NCI-H1417 (cell line): ENCODE data around the gene CERS6.
"Not testable (repeated sequence)": the region's sequence is repeated elsewhere in the genome, so short reads cannot be mapped to it uniquely, and the experiment has no call there.

Experiments
- DNase-seq, 3 experiments: peaks; one replicate each; lab custom pipeline; 2025; lab: John Stamatoyannopoulos, UW

CERS6 gene

DNA sequence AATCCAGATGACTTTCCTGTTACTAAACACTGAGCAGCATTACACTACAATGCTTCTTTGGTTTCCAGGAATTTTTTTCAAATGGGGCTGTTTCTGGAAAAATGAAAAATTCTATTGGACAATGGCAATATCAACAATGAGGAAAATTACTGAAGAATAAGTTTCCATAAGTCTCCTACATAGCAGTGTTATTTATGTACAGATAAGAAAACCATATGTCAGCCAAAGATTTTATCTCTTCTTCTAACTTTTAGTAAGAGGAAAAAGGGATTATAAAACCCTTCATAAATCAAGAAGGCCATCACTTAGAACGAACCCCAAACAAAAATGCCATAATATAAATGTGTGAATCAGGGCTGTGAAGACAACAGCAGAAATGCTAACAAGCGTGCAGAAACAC is 314.7 kb downstream of the CERS6 start:
- DNase-seq = no peak

DNA sequence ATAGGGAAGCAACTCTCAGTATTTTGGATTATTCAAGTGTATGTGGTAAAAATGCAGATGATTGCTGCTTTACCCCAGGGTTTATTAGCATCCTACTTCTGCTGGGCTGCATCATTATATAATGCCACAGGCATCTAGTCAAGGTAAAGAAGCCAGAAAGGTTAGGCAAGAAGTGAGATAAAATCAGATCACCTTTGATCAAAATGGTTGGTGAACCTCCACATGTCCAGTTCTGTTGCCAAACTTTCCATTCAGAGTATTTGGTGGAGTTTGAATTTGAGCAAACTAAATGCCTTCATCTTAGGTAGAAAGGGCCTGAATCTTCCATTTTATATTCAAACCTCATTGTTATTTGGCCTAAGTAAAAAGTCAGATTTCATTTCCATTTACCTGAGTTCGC is 316.6 kb downstream of the CERS6 start:
- DNase-seq = no peak

DNA sequence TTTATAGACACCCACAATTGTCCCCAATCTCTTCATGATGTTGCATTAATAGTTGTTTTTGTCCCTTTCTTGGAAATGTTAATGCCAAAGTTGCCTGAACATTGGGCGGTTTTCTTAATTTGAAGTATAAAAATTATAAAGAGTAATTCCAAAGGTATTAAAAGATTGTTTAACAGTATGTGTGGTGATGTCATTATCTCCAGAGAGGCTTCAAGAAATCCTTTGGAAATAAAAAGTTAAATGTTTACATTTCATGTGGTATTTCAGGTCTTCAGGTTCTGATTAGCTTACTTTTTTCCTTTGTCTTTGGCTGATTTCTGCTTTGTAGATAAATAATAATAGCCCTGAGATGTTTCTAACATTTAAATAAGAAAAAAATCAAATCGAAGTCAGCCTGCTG is 317.1 kb downstream of the CERS6 start:
- no peak for DNase-seq

DNA sequence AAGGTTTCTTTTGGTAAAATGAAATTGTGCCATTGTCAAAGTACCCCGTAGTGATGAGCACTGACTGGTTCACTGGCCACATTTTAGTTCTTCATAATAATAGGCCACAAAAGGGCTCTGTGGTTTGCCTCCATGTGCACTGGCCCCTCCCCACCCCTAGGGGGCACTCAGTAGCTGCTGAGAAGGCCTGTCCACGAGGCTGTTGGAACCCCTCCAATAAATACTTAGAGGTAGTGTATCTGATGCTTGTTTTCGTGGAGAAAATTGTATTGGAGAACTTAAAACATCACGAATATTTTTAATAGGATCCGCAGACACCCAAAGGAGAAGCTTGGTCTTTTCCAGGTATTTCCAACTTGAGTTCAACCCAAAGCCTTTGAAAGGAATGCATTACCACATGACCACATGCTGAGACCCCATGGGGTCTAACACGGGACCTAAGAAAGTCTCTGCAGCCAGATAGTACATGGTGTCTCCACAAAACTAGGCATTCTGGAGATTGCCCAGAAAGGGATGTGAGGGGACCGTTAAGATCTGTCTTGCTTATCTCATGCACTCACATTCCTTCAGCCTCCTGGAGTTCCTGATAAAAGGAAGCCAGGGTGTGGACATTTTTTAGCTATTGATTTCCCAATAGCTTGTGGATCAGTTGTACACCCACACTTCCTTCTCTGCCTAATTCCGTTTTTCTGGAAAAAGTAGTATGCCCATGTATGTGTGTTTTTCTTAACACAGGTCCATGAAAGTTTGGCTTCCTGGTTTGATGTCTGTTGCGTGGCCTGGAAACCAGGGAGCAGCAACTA is 317.8 kb downstream of the CERS6 start:
- peak in 2 of 3 experiments; percentile 2 to 49 for DNase-seq

DNA sequence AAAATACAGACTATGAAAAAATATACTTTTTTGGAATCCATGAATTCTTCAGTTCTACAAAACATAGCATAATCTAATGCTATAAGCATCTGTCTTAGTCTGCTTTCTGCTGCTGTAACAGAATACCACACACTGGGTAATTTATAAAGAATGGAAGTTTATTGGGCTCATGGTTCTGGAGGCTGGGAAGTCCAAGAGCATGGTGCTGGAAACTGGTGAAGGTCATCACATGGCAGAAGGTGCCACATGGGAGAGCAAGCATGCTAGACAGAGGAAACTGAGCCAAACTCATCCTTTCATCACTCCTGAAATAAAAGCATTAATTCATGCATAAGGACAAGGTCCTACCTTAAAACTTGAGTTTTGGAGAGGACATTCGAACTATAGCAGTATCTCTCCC is 319.8 kb downstream of the CERS6 start:
- no peak for DNase-seq

DNA sequence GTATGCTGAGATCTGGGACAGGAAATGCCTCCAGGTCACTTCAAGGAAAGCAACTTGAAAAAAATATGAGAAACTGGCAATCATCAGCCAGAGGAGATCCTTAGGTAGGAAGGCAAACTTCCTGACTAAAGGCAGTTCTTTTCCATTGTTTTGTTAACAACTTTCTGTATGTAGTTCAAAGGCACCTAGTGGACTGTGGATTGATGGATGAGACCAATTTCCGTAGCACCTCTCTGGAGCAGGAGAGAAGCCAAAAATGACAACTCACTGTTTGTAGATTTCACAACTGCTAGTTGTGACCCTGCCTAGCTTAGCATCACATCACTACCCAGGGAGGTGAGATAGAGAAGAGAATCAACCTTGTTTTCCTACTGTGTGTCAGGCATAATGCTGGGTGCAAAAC is 324.6 kb downstream of the CERS6 start:
- DNase-seq = no peak

DNA sequence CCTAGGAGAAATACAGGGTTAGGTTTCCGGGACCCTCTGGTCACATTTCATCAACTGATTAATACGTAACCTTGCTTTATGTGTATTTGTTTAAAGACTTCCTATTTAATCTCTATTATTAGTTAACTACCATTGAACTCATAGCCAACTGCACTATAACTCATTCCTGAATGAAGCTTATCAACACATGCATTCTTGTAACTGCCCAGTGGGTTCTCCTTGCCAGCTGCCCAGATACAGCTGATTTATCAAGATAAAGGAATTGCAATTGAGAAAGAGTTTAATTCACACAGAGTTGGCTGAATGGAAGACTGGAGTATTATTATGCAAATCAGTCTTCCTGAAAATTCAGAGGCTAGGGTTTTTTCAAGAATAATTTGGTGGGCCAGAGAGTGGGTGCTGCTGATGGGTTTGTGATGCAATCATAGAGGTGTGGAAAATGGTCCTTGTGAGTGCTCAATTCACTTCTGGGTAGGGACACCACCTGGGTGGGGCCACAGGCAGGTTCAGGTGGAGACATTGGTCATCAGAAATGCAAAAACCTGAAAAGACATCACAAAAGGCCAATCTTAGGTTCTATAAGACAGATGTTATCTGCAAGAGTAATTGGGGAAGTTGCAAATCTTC is 325.2 kb downstream of the CERS6 start:
- no peak for DNase-seq

DNA sequence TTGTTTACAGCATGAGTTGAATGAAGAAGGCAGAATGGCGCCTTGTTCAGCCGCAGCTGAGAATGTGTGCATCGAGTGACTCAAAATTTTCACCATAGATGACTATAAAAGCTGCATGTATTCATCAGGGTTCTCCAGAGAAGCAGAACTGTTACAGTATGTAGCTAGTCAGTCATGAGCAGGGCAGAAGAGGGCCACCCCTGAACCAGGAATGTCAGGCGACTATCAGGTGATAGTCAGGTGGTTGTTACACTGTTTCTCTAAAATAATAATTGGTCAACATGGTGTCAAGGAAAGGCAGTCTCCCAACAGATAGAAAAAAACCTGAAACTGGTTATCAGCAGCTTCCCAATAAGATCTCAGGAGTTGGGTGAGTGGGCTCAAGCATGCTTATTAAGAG is 326.2 kb downstream of the CERS6 start:
- no peak for DNase-seq

DNA sequence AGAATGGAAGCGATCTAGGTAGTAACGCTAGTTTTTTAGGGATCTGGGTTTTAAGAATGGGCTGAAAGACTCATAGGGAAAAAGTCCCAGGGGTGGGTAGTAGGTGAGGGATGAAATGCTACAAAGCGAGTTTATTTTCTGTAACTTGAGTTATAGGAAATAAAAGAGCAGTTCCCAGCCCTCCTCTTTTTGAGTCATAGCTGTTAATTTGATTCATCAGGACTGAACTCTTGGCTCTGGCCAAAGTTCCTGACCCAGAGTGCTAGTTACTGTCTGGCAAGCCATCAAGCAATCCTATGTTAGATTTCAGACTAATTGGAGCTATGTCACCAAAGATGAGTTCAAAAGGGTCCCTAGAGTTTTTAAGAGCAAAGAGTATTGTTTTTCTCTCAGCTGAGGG is 328.9 kb downstream of the CERS6 start:
- no peak for DNase-seq

DNA sequence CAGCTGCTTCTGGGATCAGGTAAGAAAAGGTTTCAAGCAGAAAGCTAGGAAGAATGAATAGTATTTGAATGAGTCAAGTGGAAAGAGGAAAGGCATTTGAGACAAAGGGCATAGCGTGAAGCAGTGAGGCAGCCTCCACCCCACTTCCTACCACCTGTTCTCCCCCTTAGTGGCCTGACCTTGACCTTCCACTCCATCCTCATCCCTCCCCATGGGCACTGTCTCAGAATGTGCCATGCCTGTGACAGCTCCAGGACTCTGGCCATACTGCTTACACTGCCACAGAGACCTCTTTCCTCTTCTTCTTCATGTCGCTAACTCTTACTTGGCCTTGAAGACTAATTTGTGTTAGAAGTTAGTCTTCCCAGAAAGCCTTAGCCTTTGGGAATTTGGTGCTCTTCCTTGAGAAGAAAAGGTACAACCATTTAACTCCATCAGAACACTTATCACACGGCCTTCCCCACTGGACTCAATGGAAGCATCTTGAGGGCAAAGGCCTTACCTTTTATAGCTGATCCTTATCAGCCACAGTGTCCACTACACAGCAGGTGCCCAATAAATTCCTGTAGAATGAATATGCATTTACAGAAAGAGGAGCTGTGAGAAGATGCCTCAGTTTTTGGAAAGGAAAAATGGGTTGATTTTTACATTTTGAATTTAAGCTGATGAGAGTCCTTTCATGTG is 331.2 kb downstream of the CERS6 start:
- no peak for DNase-seq

DNA sequence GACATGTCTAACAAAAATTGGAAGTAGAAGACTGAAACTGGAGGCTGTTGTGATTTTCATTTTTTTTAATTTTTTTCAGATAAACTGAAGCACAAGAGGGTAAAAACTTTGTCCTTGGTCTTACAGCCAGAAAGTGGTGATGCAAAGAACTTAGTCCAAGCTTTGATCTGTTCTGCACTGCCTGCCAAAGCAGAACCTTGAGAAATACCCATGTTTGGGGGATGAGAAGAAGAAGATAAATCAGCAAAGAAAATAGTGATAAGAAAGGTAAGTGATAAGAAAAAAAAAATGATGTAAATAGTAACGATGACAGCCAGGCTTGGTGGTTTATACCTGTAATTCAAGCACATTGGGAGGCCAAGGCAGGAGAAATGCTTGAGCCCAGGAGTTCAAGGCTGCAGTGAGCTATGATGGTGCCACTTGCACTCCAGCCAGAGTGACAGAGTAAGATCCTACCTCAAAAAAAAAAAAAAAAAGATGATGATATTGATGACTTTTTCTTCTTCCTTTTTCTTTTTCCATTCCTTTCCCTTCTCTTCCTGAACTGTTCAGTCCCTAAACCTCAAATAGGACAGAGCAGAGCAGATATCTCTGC is 331.8 kb downstream of the CERS6 start:
- DNase-seq = no peak

DNA sequence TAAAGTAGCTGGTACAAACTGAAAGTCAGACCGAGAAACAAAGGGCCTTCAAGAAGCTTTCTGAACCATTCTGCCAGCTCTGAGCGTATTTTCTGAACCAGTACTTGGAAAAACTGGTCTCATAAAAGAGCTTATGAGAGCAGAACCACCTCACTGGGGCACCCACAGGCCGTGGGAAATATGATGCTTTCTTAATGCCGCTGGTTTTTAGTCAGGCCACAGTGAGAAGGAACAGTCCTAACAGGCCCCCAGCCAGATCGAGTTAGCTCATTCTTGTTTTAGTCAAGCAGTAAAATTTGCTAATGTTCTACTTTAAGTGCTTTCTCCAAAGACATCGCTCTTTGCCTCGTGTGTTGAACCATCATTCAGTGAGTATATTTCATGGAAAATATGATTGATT is 333.7 kb downstream of the CERS6 start:
- DNase-seq = no peak

DNA sequence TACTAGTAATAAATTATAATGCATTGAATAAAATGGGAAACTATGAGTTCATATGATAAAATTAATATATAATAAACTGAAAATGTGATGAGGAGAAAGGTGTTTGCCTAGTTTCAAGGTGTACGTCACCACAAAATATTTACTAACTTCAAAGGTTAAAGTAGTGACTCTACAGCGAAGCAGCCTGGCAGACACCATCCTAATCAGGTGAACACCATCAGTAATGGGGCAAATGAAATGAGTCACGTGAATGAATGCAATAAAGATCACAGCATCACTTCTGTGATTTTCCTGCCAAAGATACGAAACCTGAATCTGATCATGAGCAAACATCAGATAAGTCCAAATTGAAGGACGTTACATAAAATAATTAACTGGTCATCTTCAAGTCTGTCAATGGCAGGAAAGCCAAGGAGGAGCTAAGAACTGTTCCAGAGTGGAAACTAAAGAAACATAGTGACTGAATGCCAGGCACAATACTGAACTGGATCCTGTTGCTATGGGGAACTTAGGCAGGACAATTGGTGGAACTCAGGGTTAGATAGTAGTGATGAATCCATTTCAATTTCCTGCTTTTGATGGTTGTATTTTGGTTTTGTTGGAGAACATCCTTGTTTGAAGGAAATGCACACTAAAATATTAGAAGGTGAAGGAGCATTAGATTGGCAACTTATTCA is 334.3 kb downstream of the CERS6 start:
- no peak for DNase-seq

DNA sequence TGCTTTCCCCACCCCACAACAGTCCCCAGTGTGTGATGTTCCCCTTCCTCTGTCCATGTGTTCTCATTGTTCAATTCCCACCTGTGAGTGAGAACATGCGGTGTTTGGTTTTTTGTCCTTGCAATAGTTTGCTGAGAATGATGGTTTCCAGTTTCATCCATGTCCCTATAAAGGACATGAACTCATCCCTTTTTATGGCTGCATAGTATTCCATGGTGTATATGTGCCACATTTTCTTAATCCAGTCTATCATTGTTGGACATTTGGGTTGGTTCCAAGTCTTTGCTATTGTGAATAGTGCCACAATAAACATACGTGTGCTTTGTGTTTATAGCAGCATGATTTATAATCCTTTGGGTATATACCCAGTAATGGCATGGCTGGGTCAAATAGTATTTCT is 335.1 kb downstream of the CERS6 start:
- DNase-seq = not testable (repeated sequence)

DNA sequence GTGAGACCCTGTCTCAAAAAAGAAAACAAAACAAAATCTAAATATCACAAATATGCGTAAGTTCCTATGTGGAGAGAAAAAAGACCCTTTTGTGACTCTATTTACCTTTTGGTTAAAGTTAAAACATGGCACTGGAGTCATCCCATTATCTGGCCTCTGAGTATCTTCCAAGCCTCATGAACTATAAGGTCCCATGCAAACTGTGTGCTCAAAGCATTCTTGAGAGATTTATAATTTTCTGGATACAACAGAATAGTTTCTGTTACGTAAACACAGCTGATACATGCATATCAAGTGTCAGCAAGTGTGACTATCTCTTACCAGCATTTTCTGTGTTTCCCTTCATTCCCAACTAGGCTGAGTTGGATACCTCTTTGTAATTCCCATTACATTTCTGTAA is 337.5 kb downstream of the CERS6 start:
- DNase-seq = no peak

DNA sequence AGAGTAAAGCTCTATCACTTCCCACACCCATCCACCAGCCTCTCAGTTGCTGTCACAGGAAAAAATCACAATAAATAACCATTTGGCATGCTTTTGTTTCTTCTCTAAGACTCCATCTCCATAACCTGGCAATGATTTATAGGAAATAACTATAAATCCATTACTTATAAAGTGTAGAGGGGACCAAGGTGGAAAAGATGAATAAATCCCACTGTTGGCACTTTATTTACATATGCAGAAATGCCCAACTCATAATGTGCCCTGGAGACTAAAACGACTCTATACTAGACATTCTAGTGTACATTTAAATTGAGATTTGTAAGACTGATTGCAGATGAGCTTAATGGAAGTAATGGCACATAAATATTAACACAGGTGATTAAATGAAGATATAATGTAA is 338.9 kb downstream of the CERS6 start:
- DNase-seq = no peak

DNA sequence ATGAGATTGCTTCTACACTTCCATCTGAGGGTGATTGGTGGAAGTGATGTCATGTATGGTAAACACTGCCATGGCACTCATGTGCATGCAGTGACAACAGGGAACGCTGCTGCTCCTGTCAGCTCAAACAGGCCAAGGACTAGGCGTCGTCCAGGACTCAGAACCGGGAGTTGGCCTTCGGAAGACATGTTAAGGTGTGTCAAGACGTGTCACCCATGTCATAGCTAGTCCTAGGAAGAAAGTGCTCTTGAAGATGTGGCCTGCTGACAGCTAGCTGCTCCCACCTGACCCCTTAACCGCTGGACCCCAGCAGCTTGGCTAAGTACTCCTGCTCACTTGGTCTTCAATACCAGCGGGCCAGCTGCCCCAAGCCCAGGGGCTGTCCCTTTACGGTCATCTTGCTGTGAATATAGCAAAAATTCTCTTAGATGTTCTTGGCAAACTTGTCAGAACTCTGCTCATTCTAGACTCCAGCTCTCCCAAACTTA is 340.1 kb downstream of the CERS6 start:
- DNase-seq = no peak

DNA sequence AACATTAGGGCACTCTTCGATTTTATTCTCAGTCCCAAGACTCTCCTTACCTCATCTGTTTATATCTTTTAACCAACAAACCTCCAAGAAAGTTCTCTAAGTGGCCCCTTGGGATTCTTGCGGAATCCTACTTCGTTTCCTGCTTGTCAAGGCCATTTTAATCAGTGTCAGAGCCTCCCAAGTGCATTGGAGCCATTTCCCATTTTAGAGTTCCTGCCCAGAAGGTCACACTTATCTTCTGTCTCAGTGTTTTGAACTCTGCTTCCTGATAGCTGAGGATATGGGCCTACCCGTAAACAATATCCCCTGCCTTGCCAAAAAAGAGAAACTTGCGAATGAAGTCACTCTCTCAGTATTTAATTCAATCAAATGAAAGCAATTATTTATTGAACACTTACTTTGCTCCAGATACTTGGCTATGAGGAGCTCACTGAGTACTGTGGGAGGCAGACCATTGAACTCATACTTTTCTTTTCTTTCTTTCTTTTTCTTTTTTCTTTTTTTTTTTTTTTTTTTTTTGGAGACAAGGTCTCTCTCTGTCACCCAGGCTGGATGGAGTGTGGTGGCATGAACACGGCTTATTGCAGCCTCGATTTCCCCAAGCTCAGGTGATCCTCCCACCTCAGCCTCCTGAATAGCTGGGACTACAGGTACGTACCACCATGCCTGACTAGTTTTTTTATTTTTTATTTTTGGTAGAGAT is 340.7 kb downstream of the CERS6 start:
- no peak for DNase-seq

DNA sequence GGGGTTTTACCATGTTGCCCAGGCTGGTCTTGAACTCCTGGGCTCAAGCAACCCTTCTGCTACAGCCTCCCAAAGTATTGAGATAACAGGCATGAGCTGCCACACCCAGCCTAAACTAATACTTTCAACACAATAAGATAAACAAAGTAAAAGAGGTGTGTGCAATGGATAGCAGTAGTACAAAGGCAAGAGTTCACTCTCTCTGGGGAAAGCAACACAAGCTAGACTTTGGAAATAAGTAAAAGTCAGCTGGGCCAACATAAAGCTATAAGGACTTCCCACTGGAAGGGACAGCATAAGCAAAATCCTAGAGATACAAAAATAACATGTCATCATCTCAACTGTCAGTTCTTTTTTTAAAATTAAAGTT is 341.2 kb downstream of the CERS6 start:
- DNase-seq = no peak

DNA sequence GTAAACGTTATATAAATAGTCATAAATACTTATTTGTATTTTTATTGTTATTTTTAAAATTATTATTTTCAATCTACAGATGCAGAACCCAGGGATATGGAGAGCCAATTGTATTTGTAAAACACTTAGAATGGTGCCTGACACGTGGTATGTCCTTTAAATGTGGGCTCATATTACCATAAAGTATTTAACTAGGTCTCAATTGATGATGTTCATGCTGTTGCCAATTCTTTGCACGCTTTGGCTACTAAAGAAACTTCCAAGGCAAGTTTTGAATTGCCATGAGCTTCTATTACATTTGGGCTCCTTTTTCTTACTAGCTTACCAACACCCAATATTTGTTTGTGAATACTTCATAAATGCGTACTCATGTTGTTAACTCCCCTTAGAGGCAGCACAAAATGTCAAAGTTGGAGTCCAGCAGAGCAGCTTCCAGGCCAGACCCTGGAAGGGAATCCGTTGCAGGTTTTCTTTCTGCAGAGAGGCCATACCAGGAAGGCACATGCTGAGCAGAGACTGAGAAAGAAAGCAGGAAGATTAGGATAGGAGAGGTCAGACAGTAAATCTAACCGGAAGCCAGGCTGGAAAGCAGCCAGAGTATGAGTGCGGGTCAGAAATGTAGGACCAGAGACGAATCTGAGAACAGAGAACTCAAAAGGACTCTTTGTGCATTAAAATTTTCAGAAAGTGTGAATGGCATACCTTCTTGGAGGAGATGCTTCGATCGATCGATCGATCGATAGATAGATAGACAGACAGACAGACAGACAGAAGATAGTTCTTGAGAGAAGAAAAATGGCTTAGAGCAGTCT is 342.2 kb downstream of the CERS6 start:
- DNase-seq = no peak
